B cell (primary cell): ENCODE measurements around the gene STXBP6. TPM values are rescaled to one million over a fixed set of nuclear protein-coding genes. Genes with fewer than 3 reads are reported as not detected.

Experiments used
- ATAC-seq: fragments of 200-7000 bp; cut with Tn5 transposase; one replicate; pipeline ENCODE4 v1.10.0; 2021; ENCODE audit warnings: low read depth, mild to moderate bottlenecking, moderate number of reproducible peaks, moderate library complexity
- CTCF ChIA-PET: fragments of 350-600 bp; sonication (Branson Sonifier 250); formaldehyde crosslinking; loops from one replicate; lab custom pipeline; 2021; ENCODE audit warnings: antibody characterized with exemption, inconsistent platforms; lab: Charles Lee
- POLR2A ChIA-PET: fragments of 350-600 bp; sonication (Branson Sonifier 250); formaldehyde crosslinking; loops from one replicate; lab custom pipeline; 2021; ENCODE audit warnings: antibody characterized with exemption; lab: Charles Lee
- DNase-seq: peaks from one replicate; pipeline ENCODE4 v3.0.0; 2013
- H2AFZ ChIP-seq: 2 replicates; pipeline ENCODE4 v1.6.1; 2012; ENCODE audit warnings: mild to moderate bottlenecking, low read depth, low read length; ENCODE audit not compliant: insufficient read depth, poor library complexity, severe bottlenecking
- H3K27ac ChIP-seq, 2 donors: 1 replicate in 1 of 2; 2 replicates in 1 of 2; pipeline ENCODE4 v1.5.1; 2012 to 2013; ENCODE audit warnings: low read length in 2 of 2, mild to moderate bottlenecking in 2 of 2, moderate library complexity in 1 of 2
- H3K27me3 ChIP-seq, 4 experiments: fragments of 200-600 bp in 1 of 4; sonication (generic) in 1 of 4; replicated peaks in 1 of 4; 1 replicate in 2 of 4; 2 replicates in 2 of 4; pipeline versions ENCODE4 v1.6.1 to v1.7.0; 2013 to 2016; ENCODE audit warnings: low read length in 3 of 4, mild to moderate bottlenecking in 2 of 4, mixed read lengths in 1 of 4, moderate library complexity in 1 of 4; ENCODE audit not compliant: insufficient read depth in 4 of 4, control insufficient read depth in 3 of 4; ENCODE audit errors: control extremely low read depth in 1 of 4
- H3K36me3 ChIP-seq, 2 experiments: replicated peaks in 1 of 2; 1 replicate in 1 of 2; 2 replicates in 1 of 2; pipeline versions ENCODE4 v1.6.1 to v1.7.1; 2013; ENCODE audit warnings: low read length in 1 of 2; ENCODE audit not compliant: insufficient read depth in 2 of 2, control insufficient read depth in 1 of 2; ENCODE audit errors: control extremely low read depth in 1 of 2, extremely low read depth in 1 of 2
- H3K4me1 ChIP-seq, 2 donors: fragments of 200-600 bp in 1 of 2; sonication (generic) in 1 of 2; 1 replicate in 1 of 2; 2 replicates in 1 of 2; pipeline versions ENCODE4 v1.5.1 to v1.6.1; 2013 to 2017; ENCODE audit warnings: low read length in 2 of 2; ENCODE audit not compliant: control insufficient read depth in 2 of 2, insufficient read depth in 2 of 2
- H3K4me2 ChIP-seq: replicated peaks from 2 replicates; pipeline ENCODE3; 2012; ENCODE audit warnings: mild to moderate bottlenecking, low read depth, low read length; ENCODE audit not compliant: poor library complexity, severe bottlenecking
- H3K4me3 ChIP-seq, 5 experiments: fragments of 200-600 bp in 1 of 5; sonication (generic) in 1 of 5; 1 replicate in 3 of 5; 2 replicates in 2 of 5; pipeline versions ENCODE4 v1.5.1 to v1.7.0; 2011 to 2016; ENCODE audit warnings: low read length in 4 of 5, mild to moderate bottlenecking in 4 of 5, low read depth in 2 of 5, control low read depth in 1 of 5, moderate library complexity in 1 of 5; ENCODE audit not compliant: insufficient read depth in 1 of 5; ENCODE audit errors: control extremely low read depth in 1 of 5, extremely low read depth in 1 of 5
- H3K79me2 ChIP-seq: fragments of 200-600 bp; sonication (generic); one replicate; pipeline ENCODE4 v1.6.0; 2016; ENCODE audit warnings: low read length; ENCODE audit not compliant: control insufficient read depth, insufficient read depth
- H3K9ac ChIP-seq: fragments of 200-600 bp; sonication (generic); 2 replicates; pipeline ENCODE4 v1.6.1; 2017; ENCODE audit warnings: mild to moderate bottlenecking, low read length, moderate library complexity
- H3K9me3 ChIP-seq, 3 donors: one replicate each; pipeline versions ENCODE4 v1.6.1 to v1.7.1; 2013; ENCODE audit warnings: low read length in 2 of 3; ENCODE audit not compliant: control insufficient read depth in 2 of 3, insufficient read depth in 1 of 3; ENCODE audit errors: control extremely low read depth in 1 of 3
- H4K20me1 ChIP-seq: 2 replicates; pipeline ENCODE4 v1.6.0; 2012; ENCODE audit warnings: mild to moderate bottlenecking, low read length; ENCODE audit not compliant: insufficient read depth, control insufficient read depth, poor library complexity, severe bottlenecking
- H3K27ac Mint-ChIP-seq: one replicate; pipeline ENCODE4 v1.8.0; 2021; ENCODE audit warnings: mixed read lengths
- H3K27me3 Mint-ChIP-seq: one replicate; pipeline ENCODE4 v1.8.0; 2021; ENCODE audit warnings: mixed read lengths
- H3K4me1 Mint-ChIP-seq: one replicate; pipeline ENCODE4 v1.8.0; 2021; ENCODE audit warnings: mixed read lengths
- H3K4me3 Mint-ChIP-seq: one replicate; pipeline ENCODE4 v1.8.0; 2021; ENCODE audit warnings: mixed read lengths
- H3K9me3 Mint-ChIP-seq: one replicate; pipeline ENCODE4 v1.8.0; 2022; ENCODE audit warnings: mixed read lengths; ENCODE audit not compliant: insufficient read depth
- CTCF ChIP-seq: fragments of 200-600 bp; IDR thresholded peaks from one replicate; pipeline ENCODE4 v1.8.0; 2022; ENCODE audit warnings: antibody characterized with exemption, mild to moderate bottlenecking
- EZH2 ChIP-seq: IDR thresholded peaks from 2 replicates; pipeline ENCODE4 v1.6.1; 2012; ENCODE audit warnings: borderline replicate concordance, low read depth, mild to moderate bottlenecking, moderate library complexity, low read length; ENCODE audit not compliant: insufficient read depth, poor library complexity, severe bottlenecking
- WGBS: methylation state at CpG from one replicate; pipeline ENCODE4 v1.1.5; 2013; ENCODE audit warnings: missing lambda C conversion rate; ENCODE audit not compliant: insufficient coverage; 5-methylcytosine and 5-hydroxymethylcytosine counted together
- intact Hi-C: fragments of 100-400 bp; cut with micrococcal nuclease; formaldehyde crosslinking; loops from one replicate; pipeline ENCODE4 v1.10.0; 2022
- polyA plus RNA-seq: library from polyadenylated mRNA; depleted of rRNA; stranded (reverse); fragments of >200 nt; gene quantifications from 2 replicates; pipeline ENCODE4 v1.2.3, GENCODE V29; 2012
- total RNA-seq, 2 donors: library from RNA; stranded (reverse); fragments of 120-200 nt in 1 of 2; gene quantifications; 1 replicate in 1 of 2; 2 replicates in 1 of 2; pipeline versions ENCODE4 v1.2.3 to v1.2.4, GENCODE V29; 2013 to 2022

The STXBP6 gene
- total and polyA plus RNA-seq, 2 donors (not counting 1 experiment from before 2014, with no cell fraction given) = 0.01 TPM; not detected in 1

GRCh38 chr14:24885410-24885913 lies 164.5 kb downstream of the STXBP6 start:
- Histone ChIP-seq H3K9ac (no peak overlapping the region), H3K27ac (no peak overlapping the region), H3K9me3 (peaks cover 0 to 3% (median 1%) of the 10 kb centered on the region in 3 donors), H3K79me2 (no peaks in the 10 kb centered on the region), H3K4me3 (no peak overlapping the region), H3K4me2 (no peak overlapping the region), H2AFZ (no peak overlapping the region), H3K4me1 (no peaks in the 10 kb centered on the region), H3K27me3 (no peaks in the 10 kb centered on the region), H4K20me1 (no peaks in the 10 kb centered on the region), H3K36me3 (no peaks in the 10 kb centered on the region)
- CTCF ChIA-PET = no interaction called here
- no CpG with 5 or more reads among the region's 3 CpGs for WGBS
- no peak for ATAC-seq
- Mint-ChIP-seq H3K4me3 (no peak overlapping the region), H3K4me1 (no peaks in the 10 kb centered on the region), H3K9me3 (peaks cover 6% of the 10 kb centered on the region), H3K27ac (no peak overlapping the region), H3K27me3 (peaks cover 10% of the 10 kb centered on the region)
- TF ChIP-seq CTCF (no peak), EZH2 (no peak)
- POLR2A ChIA-PET = no interaction called here
- intact Hi-C loops = no loop called here
- DNase-seq = no peak

GRCh38 chr14:24883576-24883975 lies 166.4 kb downstream of the STXBP6 start:
- no peak overlapping the region for H3K27ac Mint-ChIP-seq
- no peak overlapping the region for H3K4me2 ChIP-seq
- ChIA-PET POLR2A (no interaction called here), CTCF (no interaction called here)
- no peaks in the 10 kb centered on the region for H3K4me1 Mint-ChIP-seq
- no peaks in the 10 kb centered on the region for H3K9me3 Mint-ChIP-seq
- TF ChIP-seq EZH2 (no peak), CTCF (no peak)
- no peaks in the 10 kb centered on the region for H3K79me2 ChIP-seq
- no peak overlapping the region for H3K4me3 ChIP-seq
- no CpG with 5 or more reads among the region's 2 CpGs for WGBS
- H3K27ac ChIP-seq = no peak overlapping the region
- H3K4me1 ChIP-seq = no peaks in the 10 kb centered on the region
- H3K9me3 ChIP-seq = no peaks in the 10 kb centered on the region
- ATAC-seq (no peak), DNase-seq (no peak)
- no peak overlapping the region for H2AFZ ChIP-seq
- peaks cover 5% of the 10 kb centered on the region for H3K27me3 Mint-ChIP-seq
- H4K20me1 ChIP-seq = no peaks in the 10 kb centered on the region
- no peaks in the 10 kb centered on the region for H3K27me3 ChIP-seq
- no peaks in the 10 kb centered on the region for H3K36me3 ChIP-seq
- intact Hi-C loops = no loop called here
- H3K9ac ChIP-seq = no peak overlapping the region
- no peak overlapping the region for H3K4me3 Mint-ChIP-seq
